ENCODE data around the gene MTA1. TPM values are rescaled to one million over a fixed set of nuclear protein-coding genes. Genes with fewer than 3 reads are reported as not detected.
A peak's percentile ranks its signal among the peaks of the same experiment; 100 is the strongest.

MTA1 gene
- total RNA-seq, 1 donor from 2014 or later = 192 TPM

DNA sequence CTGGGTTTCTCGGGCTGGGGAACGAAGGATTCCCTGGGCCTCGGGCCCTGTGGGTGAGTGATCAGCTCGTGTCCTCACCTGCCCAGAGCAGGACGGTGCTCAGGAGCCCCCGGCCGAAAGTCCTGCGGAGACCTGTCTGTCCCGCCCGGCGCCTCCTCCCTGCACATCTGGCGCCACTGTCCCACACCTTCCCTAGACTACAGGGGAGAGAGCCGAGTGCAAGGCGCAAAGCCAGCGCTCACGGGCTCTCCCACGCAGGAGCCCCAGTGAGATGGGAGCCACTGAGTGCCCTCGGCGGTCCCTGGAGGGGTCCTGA is 34.3 kb upstream of the MTA1 start:
- H3K27ac ChIP-seq (replicated peaks) = no peak overlapping the region
- no peaks in the 10 kb centered on the region for H3K4me1 ChIP-seq
- peak; percentile 13 for DNase-seq
- H3K36me3 ChIP-seq = peaks cover 63% of the 10 kb centered on the region
- TF ChIP-seq, protein P1, sequence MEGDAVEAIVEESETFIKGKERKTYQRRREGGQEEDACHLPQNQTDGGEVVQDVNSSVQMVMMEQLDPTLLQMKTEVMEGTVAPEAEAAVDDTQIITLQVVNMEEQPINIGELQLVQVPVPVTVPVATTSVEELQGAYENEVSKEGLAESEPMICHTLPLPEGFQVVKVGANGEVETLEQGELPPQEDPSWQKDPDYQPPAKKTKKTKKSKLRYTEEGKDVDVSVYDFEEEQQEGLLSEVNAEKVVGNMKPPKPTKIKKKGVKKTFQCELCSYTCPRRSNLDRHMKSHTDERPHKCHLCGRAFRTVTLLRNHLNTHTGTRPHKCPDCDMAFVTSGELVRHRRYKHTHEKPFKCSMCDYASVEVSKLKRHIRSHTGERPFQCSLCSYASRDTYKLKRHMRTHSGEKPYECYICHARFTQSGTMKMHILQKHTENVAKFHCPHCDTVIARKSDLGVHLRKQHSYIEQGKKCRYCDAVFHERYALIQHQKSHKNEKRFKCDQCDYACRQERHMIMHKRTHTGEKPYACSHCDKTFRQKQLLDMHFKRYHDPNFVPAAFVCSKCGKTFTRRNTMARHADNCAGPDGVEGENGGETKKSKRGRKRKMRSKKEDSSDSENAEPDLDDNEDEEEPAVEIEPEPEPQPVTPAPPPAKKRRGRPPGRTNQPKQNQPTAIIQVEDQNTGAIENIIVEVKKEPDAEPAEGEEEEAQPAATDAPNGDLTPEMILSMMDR (IDR thresholded peaks at IDR 0.05; ENCODE audit: borderline replicate concordance) = no peak
- intact Hi-C loops (cut with micrococcal nuclease) = no loop called here
- H3K4me3 ChIP-seq = no peak overlapping the region
- H3K9me3 ChIP-seq (replicated peaks) = no peaks in the 10 kb centered on the region
- H3K27me3 ChIP-seq (ENCODE audit: low read depth) = no peaks in the 10 kb centered on the region

DNA sequence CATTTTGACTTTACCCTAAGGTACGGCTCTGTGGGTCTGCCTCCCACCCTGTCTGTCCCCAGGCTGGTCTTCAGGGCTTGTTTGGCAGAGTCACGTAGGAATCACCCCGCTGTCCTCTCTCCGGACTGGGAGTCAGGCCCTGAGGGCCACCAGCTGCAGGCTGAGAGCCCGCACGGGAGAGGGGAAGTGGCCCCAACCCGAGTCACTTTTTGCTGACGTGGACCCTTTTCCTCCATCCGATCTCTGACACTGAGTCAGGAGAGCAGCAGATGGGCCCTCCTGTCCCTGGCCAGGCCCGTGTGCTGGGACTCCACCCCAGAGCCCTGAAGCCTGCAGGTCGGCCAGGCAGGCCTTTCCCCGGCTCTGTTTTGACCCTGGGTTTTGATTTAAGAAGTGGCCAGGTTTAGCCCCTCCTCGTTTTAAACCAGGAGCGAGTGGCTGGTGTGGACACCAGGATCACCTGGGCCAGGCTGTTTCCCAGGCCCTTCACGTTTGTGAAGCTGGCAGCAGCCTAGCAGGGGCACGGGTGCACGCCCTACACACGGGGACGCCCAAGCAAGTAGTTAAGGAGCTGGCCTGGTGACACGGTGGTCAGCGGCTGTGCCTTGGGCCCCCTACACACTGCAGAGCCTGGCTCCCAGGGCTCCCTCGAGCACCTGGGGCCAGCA is 33.8 kb upstream of the MTA1 start:
- intact Hi-C loops (cut with micrococcal nuclease) = no loop called here
- Histone ChIP-seq H3K4me3 (no peak overlapping the region), H3K36me3 (peaks cover 63% of the 10 kb centered on the region), H3K27me3 (ENCODE audit: low read depth) (no peaks in the 10 kb centered on the region), H3K9me3 (replicated peaks) (no peaks in the 10 kb centered on the region), H3K27ac (replicated peaks) (no peak overlapping the region), H3K4me1 (no peaks in the 10 kb centered on the region)
- peak; percentile 21 for DNase-seq
- TF ChIP-seq, protein P1 (IDR thresholded peaks at IDR 0.05; ENCODE audit: borderline replicate concordance) = no peak

DNA sequence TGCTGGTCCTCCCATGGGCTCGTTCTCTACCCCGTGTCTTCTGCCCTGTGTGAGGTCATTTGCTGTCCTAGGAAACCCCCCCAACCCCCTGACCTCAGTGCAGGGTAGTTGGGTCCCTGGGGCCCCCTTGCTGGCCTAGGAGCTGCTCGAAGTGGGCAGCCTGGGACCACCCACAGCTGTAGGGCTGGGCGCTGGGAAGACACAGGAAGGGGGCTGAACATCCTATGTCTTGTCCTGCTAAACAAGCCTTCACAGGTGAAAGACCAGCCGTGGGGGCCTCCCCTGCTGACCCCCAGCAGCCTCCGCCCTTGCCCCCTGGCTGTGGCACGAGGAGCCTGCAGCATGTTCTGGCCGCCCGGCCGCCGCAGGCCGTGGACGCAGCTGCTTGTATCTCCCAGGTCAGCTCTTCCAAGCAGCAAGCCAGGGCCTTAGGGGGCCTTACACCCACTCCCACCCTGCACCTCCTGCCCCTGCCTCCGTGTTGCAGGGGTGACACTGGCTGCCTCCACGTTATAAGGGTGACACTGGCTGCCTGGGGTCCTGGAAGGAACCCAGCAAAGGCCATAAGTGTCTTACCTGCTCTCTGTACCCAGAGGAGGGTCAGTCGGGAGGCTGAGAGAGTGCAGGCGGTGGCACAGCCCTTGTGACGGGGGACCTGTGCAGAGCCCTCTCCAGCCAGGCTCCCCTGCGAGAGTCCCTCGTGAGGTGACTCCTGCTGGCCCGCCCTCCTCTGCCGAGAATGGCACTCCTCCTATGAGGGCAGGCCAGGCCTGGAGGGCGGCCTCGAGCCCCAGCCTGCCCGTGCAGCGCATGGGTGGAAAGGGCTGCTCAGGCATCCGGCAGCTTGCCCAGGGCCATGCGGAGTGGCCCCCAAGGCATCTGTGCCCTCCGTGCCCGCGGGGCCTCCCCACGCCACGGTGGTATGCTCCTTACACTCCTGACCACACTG is 32.8 kb upstream of the MTA1 start:
- DNase-seq = no peak
- no peaks in the 10 kb centered on the region for H3K9me3 ChIP-seq (replicated peaks)
- no peaks in the 10 kb centered on the region for H3K27me3 ChIP-seq (ENCODE audit: low read depth)
- no peaks in the 10 kb centered on the region for H3K4me1 ChIP-seq
- TF ChIP-seq, protein P1 (IDR thresholded peaks at IDR 0.05; ENCODE audit: borderline replicate concordance) = no peak
- no peak overlapping the region for H3K27ac ChIP-seq (replicated peaks)
- intact Hi-C loops (cut with micrococcal nuclease) = no loop called here
- H3K36me3 ChIP-seq = peaks cover 60% of the 10 kb centered on the region
- no peak overlapping the region for H3K4me3 ChIP-seq

DNA sequence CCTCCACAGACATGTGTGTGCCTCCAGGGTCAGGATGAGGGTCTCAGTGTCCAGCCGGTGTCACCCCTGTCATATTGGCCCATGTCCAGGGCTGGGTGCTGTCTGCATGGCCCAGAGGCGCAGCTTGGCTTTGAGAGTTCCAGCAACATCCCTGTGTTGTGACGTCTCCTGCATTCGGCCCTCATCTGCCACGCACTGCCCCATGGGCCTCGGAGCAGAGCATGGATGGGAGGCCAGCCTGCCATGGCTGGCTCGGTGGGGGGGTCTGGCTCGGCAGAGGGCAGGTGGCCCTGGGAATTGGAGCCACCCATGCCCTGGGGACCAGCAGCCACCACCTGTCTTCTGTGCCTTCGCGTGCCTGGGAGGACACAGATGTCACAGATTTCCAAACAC is 32.1 kb upstream of the MTA1 start:
- DNase-seq = no peak
- Histone ChIP-seq H3K4me1 (no peaks in the 10 kb centered on the region), H3K36me3 (peaks cover 53% of the 10 kb centered on the region), H3K4me3 (no peak overlapping the region), H3K27me3 (ENCODE audit: low read depth) (no peaks in the 10 kb centered on the region), H3K9me3 (replicated peaks) (no peaks in the 10 kb centered on the region), H3K27ac (replicated peaks) (no peak overlapping the region)
- TF ChIP-seq, protein P1 (IDR thresholded peaks at IDR 0.05; ENCODE audit: borderline replicate concordance) = no peak
- intact Hi-C loops (cut with micrococcal nuclease) = no loop called here

DNA sequence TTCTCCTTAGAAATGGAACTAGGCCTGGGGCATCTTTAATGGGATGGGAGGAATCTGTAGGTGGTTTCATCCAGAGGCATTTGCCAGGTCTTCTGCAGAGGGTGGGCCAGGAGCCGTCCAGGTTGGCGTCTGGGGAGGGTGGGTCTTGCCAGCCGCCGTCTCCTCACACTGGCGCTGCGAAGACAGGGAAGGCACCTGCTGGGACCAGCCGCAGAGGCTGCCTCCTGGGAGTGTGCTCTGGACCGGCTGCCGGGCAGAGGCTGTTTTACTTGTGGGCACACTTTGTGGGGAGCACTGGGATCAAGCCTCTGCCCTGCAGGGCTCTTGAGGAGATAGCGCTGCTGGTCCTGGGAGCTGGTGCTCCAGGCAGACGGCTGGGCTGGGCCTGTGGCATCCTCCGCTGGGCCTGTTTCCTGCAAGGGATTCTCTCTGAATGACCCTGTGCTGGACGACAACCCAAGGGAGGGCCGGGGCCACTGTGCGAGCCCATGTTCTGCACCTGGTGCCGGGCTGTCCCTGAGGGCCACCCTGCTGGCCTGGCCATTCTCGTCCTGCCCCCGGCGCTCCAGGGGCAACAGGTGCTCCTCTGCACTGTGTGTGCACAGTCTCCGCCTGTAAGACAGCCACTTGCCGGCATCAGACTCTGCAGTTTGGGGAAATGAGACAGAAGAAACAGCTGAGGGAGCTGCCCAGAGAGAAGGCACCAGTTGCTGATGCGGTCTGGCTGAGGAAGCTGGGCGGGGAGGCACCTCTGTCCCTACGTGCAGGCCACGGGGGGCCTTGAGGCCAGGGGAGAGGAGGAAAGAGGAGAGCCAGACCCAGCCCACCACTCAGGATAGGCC is 31.3 kb upstream of the MTA1 start:
- TF ChIP-seq, protein P1 (IDR thresholded peaks at IDR 0.05; ENCODE audit: borderline replicate concordance) = no peak
- H3K27ac ChIP-seq (replicated peaks) = peak overlapping the region; percentile 55
- H3K36me3 ChIP-seq = peaks cover 45% of the 10 kb centered on the region
- intact Hi-C loops (cut with micrococcal nuclease) = no loop called here
- no peaks in the 10 kb centered on the region for H3K9me3 ChIP-seq (replicated peaks)
- H3K27me3 ChIP-seq (ENCODE audit: low read depth) = no peaks in the 10 kb centered on the region
- DNase-seq = no peak
- no peaks in the 10 kb centered on the region for H3K4me1 ChIP-seq
- H3K4me3 ChIP-seq = no peak overlapping the region

Measured in left ventricle myocardium inferior (tissue), 1 donor.